ENCODE measurements around the gene STC2.

The STC2 gene

GRCh38 chr5:173327084-173327947 is 898 bp downstream of the STC2 start:
- H3K27me3 ChIP-seq: peaks cover 0 to 68% of the 10 kb centered on the region in 2 donors
- intact Hi-C loops (cut with DNase I; ENCODE audit: low total_unique reads): no loop called here
- H3K9me3 ChIP-seq: no peaks in the 10 kb centered on the region
- peaks cover 0 to 56% (median 49%) of the 10 kb centered on the region in 4 donors for H3K4me1 ChIP-seq
- H3K36me3 ChIP-seq: no peaks in the 10 kb centered on the region
- DNase-seq: no peak
- TF ChIP-seq CTCF (IDR thresholded peaks at IDR 0.05): no peak
- peak overlapping the region in 1 of 2 donors; percentile 42 for H3K27ac ChIP-seq
- peak overlapping the region; percentile 46 to 51 for H3K4me3 ChIP-seq

- intact Hi-C loops (cut with DNase I; ENCODE audit: low total_unique reads): no loop called here
- DNase-seq: no peak
- Histone ChIP-seq H3K36me3 (no peaks in the 10 kb centered on the region), H3K4me3 (peak overlapping the region; percentile 46 to 51), H3K27me3 (peaks cover 0 to 69% of the 10 kb centered on the region in 2 donors), H3K4me1 (peaks cover 0 to 56% (median 49%) of the 10 kb centered on the region in 4 donors), H3K9me3 (no peaks in the 10 kb centered on the region), H3K27ac (peak overlapping the region in 1 of 2 donors; percentile 42)
- no peak for TF ChIP-seq CTCF (IDR thresholded peaks at IDR 0.05)
Measured at GRCh38 chr5:173326501-173326960, 1.7 kb downstream of the STC2 start.

GRCh38 chr5:173325091-173325698 is 3.0 kb downstream of the STC2 start:
- no peak overlapping the region for H3K4me3 ChIP-seq
- no peak for TF ChIP-seq CTCF (IDR thresholded peaks at IDR 0.05)
- DNase-seq: no peak
- peak overlapping the region in 1 of 2 donors; percentile 3 for H3K27ac ChIP-seq
- intact Hi-C loops (cut with DNase I; ENCODE audit: low total_unique reads): no loop called here
- H3K36me3 ChIP-seq: no peaks in the 10 kb centered on the region
- H3K4me1 ChIP-seq: peaks cover 0 to 56% (median 49%) of the 10 kb centered on the region in 4 donors
- H3K9me3 ChIP-seq: no peaks in the 10 kb centered on the region
- H3K27me3 ChIP-seq: peaks cover 0 to 70% of the 10 kb centered on the region in 2 donors

- Histone ChIP-seq H3K4me1 (peaks cover 0 to 52% (median 42%) of the 10 kb centered on the region in 4 donors), H3K27me3 (peaks cover 0 to 65% of the 10 kb centered on the region in 2 donors), H3K27ac (peak overlapping the region; percentile 29 to 34), H3K9me3 (no peaks in the 10 kb centered on the region), H3K36me3 (no peaks in the 10 kb centered on the region), H3K4me3 (peak overlapping the region; percentile 4 to 15)
- intact Hi-C loops (cut with DNase I; ENCODE audit: low total_unique reads): no loop called here
- no peak for TF ChIP-seq CTCF (IDR thresholded peaks at IDR 0.05)
- DNase-seq: peak; percentile 54 to 91
Measured at GRCh38 chr5:173324115-173325001, 3.9 kb downstream of the STC2 start.

- Histone ChIP-seq H3K4me1 (peaks cover 0 to 46% (median 36%) of the 10 kb centered on the region in 4 donors), H3K4me3 (peak overlapping the region; percentile 4 to 15), H3K27ac (peak overlapping the region in 1 of 2 donors; percentile 29), H3K27me3 (peaks cover 0 to 59% of the 10 kb centered on the region in 2 donors), H3K36me3 (no peaks in the 10 kb centered on the region), H3K9me3 (no peaks in the 10 kb centered on the region)
- intact Hi-C loops (cut with DNase I; ENCODE audit: low total_unique reads): no loop called here
- no peak for DNase-seq
- TF ChIP-seq CTCF (IDR thresholded peaks at IDR 0.05): no peak
Measured at GRCh38 chr5:173323799-173324114, 4.5 kb downstream of the STC2 start.
